IMR-90 (cell line): ENCODE measurements around the gene CYTH1. TPM values are rescaled to one million over a fixed set of nuclear protein-coding genes. Genes with fewer than 3 reads are reported as not detected.

Experiments used
- ATAC-seq: fragments of 200-7000 bp; cut with Tn5 transposase; 2 replicates; pipeline ENCODE4 v1.9.1; 2020; ENCODE audit warnings: low read depth, mild to moderate bottlenecking, moderate library complexity
- BruUV-seq: library from RNA; stranded (reverse); fragments of 400-500 nt; replicated peaks from 2 replicates; lab custom pipeline; 2021; lab: Mats Ljungman, UMichigan
- CTCF ChIA-PET: fragments of 300-600 bp; formaldehyde crosslinking; extraction: SDS; loops from one replicate; lab custom pipeline; 2021; ENCODE audit warnings: antibody characterized with exemption; lab: Yijun Ruan, JAX
- POLR2A ChIA-PET: fragments of 300-600 bp; sonication (Branson Sonifier 250); formaldehyde crosslinking; loops from one replicate; lab custom pipeline; 2022; ENCODE audit warnings: antibody characterized with exemption; ENCODE audit not compliant: unreplicated experiment; lab: Charles Lee
- DNase-seq: peaks from one replicate; pipeline ENCODE4 v3.0.0; 2013
- H2AFZ ChIP-seq: replicated peaks from 2 replicates; pipeline ENCODE3; 2013; ENCODE audit warnings: low read length, mild to moderate bottlenecking; ENCODE audit not compliant: poor library complexity
- H2AK5ac ChIP-seq: 2 replicates; pipeline ENCODE4 v1.6.1; 2013; ENCODE audit warnings: low read depth, low read length, inconsistent platforms
- H2AK9ac ChIP-seq: replicated peaks from 2 replicates; pipeline ENCODE3; 2013; ENCODE audit warnings: mild to moderate bottlenecking, low read depth, low read length, moderate library complexity; ENCODE audit not compliant: poor library complexity
- H2BK120ac ChIP-seq: 2 replicates; pipeline ENCODE4 v1.6.1; 2013; ENCODE audit warnings: low read depth, low read length, inconsistent platforms
- H2BK15ac ChIP-seq: 3 replicates; pipeline ENCODE4 v1.6.1; 2013; ENCODE audit warnings: low read depth, low read length, inconsistent platforms
- H2BK20ac ChIP-seq: 2 replicates; pipeline ENCODE4 v1.6.1; 2013; ENCODE audit warnings: low read depth, mild to moderate bottlenecking, inconsistent platforms, low read length, moderate library complexity
- H2BK5ac ChIP-seq: 2 replicates; pipeline ENCODE4 v1.6.1; 2013; ENCODE audit warnings: mild to moderate bottlenecking, low read depth, low read length, inconsistent platforms; ENCODE audit not compliant: poor library complexity, severe bottlenecking
- H3K14ac ChIP-seq: replicated peaks from 2 replicates; pipeline ENCODE4 v1.6.1; 2013; ENCODE audit warnings: low read depth, low read length, inconsistent platforms
- H3K18ac ChIP-seq: 2 replicates; pipeline ENCODE4 v1.6.1; 2013; ENCODE audit warnings: low read depth, low read length, control low read depth
- H3K23ac ChIP-seq: 2 replicates; pipeline ENCODE4 v1.6.1; 2013; ENCODE audit warnings: low read depth, low read length, inconsistent platforms
- H3K27ac ChIP-seq: 2 replicates; pipeline ENCODE4 v1.5.1; 2013; ENCODE audit warnings: mild to moderate bottlenecking, control low read depth, low read length; ENCODE audit not compliant: insufficient read depth
- H3K27me3 ChIP-seq: 2 replicates; pipeline ENCODE4 v1.6.1; 2013; ENCODE audit warnings: low read length; ENCODE audit not compliant: control insufficient read depth, insufficient read depth
- H3K36me3 ChIP-seq: 2 replicates; pipeline ENCODE4 v1.6.1; 2013; ENCODE audit warnings: low read length, mixed read lengths; ENCODE audit not compliant: control insufficient read depth, insufficient read depth
- H3K4ac ChIP-seq: 2 replicates; pipeline ENCODE4 v1.6.1; 2013; ENCODE audit warnings: low read depth, low read length, inconsistent platforms
- H3K4me1 ChIP-seq: 2 replicates; pipeline ENCODE4 v1.6.1; 2013; ENCODE audit warnings: low read length, mixed read lengths; ENCODE audit not compliant: control insufficient read depth, insufficient read depth
- H3K4me2 ChIP-seq: 2 replicates; pipeline ENCODE4 v1.6.1; 2013; ENCODE audit warnings: low read depth, mild to moderate bottlenecking, control low read depth, low read length, moderate library complexity
- H3K4me3 ChIP-seq: 2 replicates; pipeline ENCODE4 v1.5.1; 2013; ENCODE audit warnings: low read depth, mild to moderate bottlenecking, control low read depth, low read length, moderate library complexity; ENCODE audit not compliant: insufficient read depth
- H3K56ac ChIP-seq: 2 replicates; pipeline ENCODE4 v1.6.1; 2013; ENCODE audit warnings: low read length, inconsistent platforms; ENCODE audit not compliant: insufficient read depth; ENCODE audit errors: extremely low read depth
- H3K79me1 ChIP-seq, 2 experiments: 2 replicates each; pipeline ENCODE4 v1.6.1; 2013; ENCODE audit warnings: low read length in 2 of 2, inconsistent platforms in 1 of 2, low read depth in 1 of 2
- H3K9ac ChIP-seq: 2 replicates; pipeline ENCODE4 v1.6.1; 2013; ENCODE audit warnings: low read depth, low read length, control low read depth
- H3K9me1 ChIP-seq: 2 replicates; pipeline ENCODE4 v1.6.1; 2013; ENCODE audit warnings: low read length, inconsistent platforms; ENCODE audit not compliant: insufficient read depth
- H3K9me3 ChIP-seq: 2 replicates; pipeline ENCODE4 v1.6.1; 2013; ENCODE audit warnings: low read length; ENCODE audit not compliant: control insufficient read depth, insufficient read depth
- H4K20me1 ChIP-seq: 2 replicates; pipeline ENCODE4 v1.6.1; 2013; ENCODE audit warnings: low read length, inconsistent platforms; ENCODE audit not compliant: insufficient read depth
- H4K5ac ChIP-seq: 2 replicates; pipeline ENCODE4 v1.6.1; 2013; ENCODE audit warnings: mild to moderate bottlenecking, low read depth, low read length, control low read depth
- H4K8ac ChIP-seq, 2 experiments: 2 replicates each; pipeline ENCODE4 v1.6.1; 2013; ENCODE audit warnings: low read depth in 2 of 2, low read length in 2 of 2, control low read depth in 1 of 2, inconsistent platforms in 1 of 2
- H4K91ac ChIP-seq: 2 replicates; pipeline ENCODE4 v1.6.1; 2013; ENCODE audit warnings: low read depth, low read length, inconsistent platforms; ENCODE audit not compliant: insufficient read depth
- CHD1 ChIP-seq: IDR thresholded peaks from 2 replicates; pipeline ENCODE4 v1.6.1; 2012; ENCODE audit warnings: low read depth, low read length, improper control_type of control experiment
- MAFK ChIP-seq: IDR thresholded peaks from 2 replicates; pipeline ENCODE4 v1.6.1; 2012; ENCODE audit warnings: low read depth, low read length, improper control_type of control experiment
- POLR2A ChIP-seq: IDR thresholded peaks from 2 replicates; pipeline ENCODE4 v1.6.1; 2012; ENCODE audit warnings: mild to moderate bottlenecking, low read depth, low read length
- RAD21 ChIP-seq: IDR thresholded peaks from 2 replicates; pipeline ENCODE4 v1.6.1; 2012; ENCODE audit warnings: low read length, improper control_type of control experiment
- WGBS, 2 experiments: methylation state at CpG; one replicate each; pipeline versions ENCODE4 v1.1.5 to v1.1.7; 2013; ENCODE audit warnings: missing lambda C conversion rate in 2 of 2; ENCODE audit not compliant: insufficient read length in 1 of 2; ENCODE audit errors: extremely low coverage in 2 of 2; 5-methylcytosine and 5-hydroxymethylcytosine counted together
- dilution Hi-C: fragments of 300-500 bp; cut with HindIII; formaldehyde crosslinking; loops from one replicate; pipeline ENCODE4 v1.14.3; 2018; ENCODE audit warnings: low sequenced_read_pairs; ENCODE audit not compliant: unreplicated experiment
- in situ Hi-C: fragments of 300-500 bp; cut with MboI; formaldehyde crosslinking; loops from 3 replicates; pipeline ENCODE4 v1.14.3; 2019; ENCODE audit warnings: low sequenced_read_pairs, inconsistent platforms, mixed read lengths
- intact Hi-C: fragments of 100-400 bp; cut with micrococcal nuclease; formaldehyde crosslinking; loops from 2 replicates; pipeline ENCODE4 v1.10.0; 2022
- polyA plus RNA-seq, 3 experiments: library from polyadenylated mRNA; depleted of rRNA; stranded (reverse); fragments of >200 nt; gene quantifications; 2 replicates each; pipeline ENCODE4 v1.2.3, GENCODE V29; 2012; ENCODE audit warnings: low replicate concordance in 1 of 3
- total RNA-seq: library from RNA; depleted of rRNA; stranded (reverse); fragments of >200 nt; gene quantifications from 2 replicates; pipeline ENCODE4 v1.2.3, GENCODE V29; 2012
- TF ChIP-seq, protein P1 (sequence below): fragments of 150-350 bp; IDR thresholded peaks from 2 replicates; pipeline ENCODE4 v1.6.1; 2017; ENCODE audit warnings: mild to moderate bottlenecking, antibody characterized with exemption, low read length, low read depth

The CYTH1 gene
- total and polyA plus RNA-seq, 2 of the 4 experiments (the other 2 are of a cell fraction), result 7.9 to 12.4 TPM

DNA sequence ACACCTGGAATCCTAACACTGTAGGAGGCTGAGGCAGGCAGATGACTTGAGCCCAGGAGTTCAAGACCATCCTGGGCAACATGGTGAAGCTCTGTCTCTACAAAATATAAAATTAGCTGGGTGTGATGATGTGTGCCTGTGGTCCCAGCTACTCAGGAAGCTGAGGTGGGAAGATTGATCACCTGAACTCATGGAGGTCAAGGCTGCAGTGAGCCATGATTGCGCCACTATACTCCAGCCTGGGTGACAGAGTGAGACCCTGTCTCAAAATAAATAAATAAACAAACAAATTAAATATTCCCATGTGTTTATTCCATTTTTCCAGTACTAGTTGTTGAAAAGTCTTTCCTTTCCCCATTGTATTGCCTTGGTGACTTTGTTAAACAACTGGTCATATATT, 130.0 kb downstream of the CYTH1 start:
- no peak overlapping the region for H2AK5ac ChIP-seq
- in situ Hi-C loops, result no loop called here
- H3K4me1 ChIP-seq, result no peaks in the 10 kb centered on the region
- H3K23ac ChIP-seq, result no peak overlapping the region
- H3K27ac ChIP-seq, result no peak overlapping the region
- DNase-seq (no peak), ATAC-seq (no peak)
- no peak overlapping the region for H3K56ac ChIP-seq
- no peak overlapping the region for H2AFZ ChIP-seq
- H4K5ac ChIP-seq, result no peak overlapping the region
- H3K9ac ChIP-seq, result no peak overlapping the region
- no peak overlapping the region for H4K8ac ChIP-seq
- POLR2A ChIA-PET, result no interaction called here
- no TSS peak for BruUV-seq
- no peaks in the 10 kb centered on the region for H3K79me1 ChIP-seq
- no peak overlapping the region for H4K91ac ChIP-seq
- no peaks in the 10 kb centered on the region for H3K36me3 ChIP-seq
- no peak overlapping the region for H3K4me3 ChIP-seq
- H2BK20ac ChIP-seq, result no peak overlapping the region
- H2BK5ac ChIP-seq, result no peak overlapping the region
- H3K9me1 ChIP-seq, result no peaks in the 10 kb centered on the region
- peaks cover 18% of the 10 kb centered on the region for H3K27me3 ChIP-seq
- CTCF ChIA-PET, result no interaction called here
- no peaks in the 10 kb centered on the region for H4K20me1 ChIP-seq
- H2AK9ac ChIP-seq, result no peak overlapping the region
- TF ChIP-seq POLR2A, result no peak
- TF ChIP-seq CHD1, result no peak
- TF ChIP-seq RAD21, result no peak
- no peak for TF ChIP-seq MAFK
- TF ChIP-seq, protein P1, sequence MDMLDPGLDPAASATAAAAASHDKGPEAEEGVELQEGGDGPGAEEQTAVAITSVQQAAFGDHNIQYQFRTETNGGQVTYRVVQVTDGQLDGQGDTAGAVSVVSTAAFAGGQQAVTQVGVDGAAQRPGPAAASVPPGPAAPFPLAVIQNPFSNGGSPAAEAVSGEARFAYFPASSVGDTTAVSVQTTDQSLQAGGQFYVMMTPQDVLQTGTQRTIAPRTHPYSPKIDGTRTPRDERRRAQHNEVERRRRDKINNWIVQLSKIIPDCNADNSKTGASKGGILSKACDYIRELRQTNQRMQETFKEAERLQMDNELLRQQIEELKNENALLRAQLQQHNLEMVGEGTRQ, result no peak
- no peak overlapping the region for H3K4ac ChIP-seq
- H3K4me2 ChIP-seq, result no peak overlapping the region
- no CpG with 5 or more reads among the region's 1 CpG for WGBS, 2 experiments
- no peak overlapping the region for H3K18ac ChIP-seq
- H3K14ac ChIP-seq, result no peak overlapping the region
- H2BK15ac ChIP-seq, result no peak overlapping the region
- intact Hi-C loops, result no loop called here
- dilution Hi-C loops, result no loop called here
- H3K9me3 ChIP-seq, result peaks cover 7% of the 10 kb centered on the region
- no peak overlapping the region for H2BK120ac ChIP-seq
